Small intestine (tissue), 7 donors: ENCODE results near the gene TOM1L2. TPM values are rescaled to one million over a fixed set of nuclear protein-coding genes. Genes with fewer than 3 reads are reported as not detected.
A peak's percentile ranks its signal among the peaks of the same experiment; 100 is the strongest.

Experiments
- DNase-seq, 2 donors: peaks; one replicate each; pipeline versions ENCODE4 v3.0.0 to v3.0.0-alpha.2; 2013
- FAIRE-seq: peaks from 2 replicates; lab custom pipeline; 2012; peaks lifted over from hg19 to GRCh38; lab: Jason Lieb, UNC
- H3K27ac ChIP-seq, 3 donors: one replicate each; pipeline ENCODE4 v1.5.1; 2013; ENCODE audit warnings: low read length in 2 of 3, mild to moderate bottlenecking in 2 of 3, control low read depth in 1 of 3, inconsistent platforms in 1 of 3, low read depth in 1 of 3, moderate library complexity in 1 of 3
- H3K27me3 ChIP-seq, 3 donors: one replicate each; pipeline ENCODE4 v1.6.1; 2013; ENCODE audit warnings: low read length in 3 of 3, inconsistent platforms in 1 of 3; ENCODE audit not compliant: control insufficient read depth in 3 of 3, insufficient read depth in 3 of 3
- H3K36me3 ChIP-seq, 3 donors: one replicate each; pipeline ENCODE4 v1.6.1; 2013; ENCODE audit warnings: low read length in 3 of 3, inconsistent platforms in 1 of 3, low read depth in 1 of 3, mild to moderate bottlenecking in 1 of 3, moderate library complexity in 1 of 3; ENCODE audit not compliant: control insufficient read depth in 3 of 3, insufficient read depth in 2 of 3
- H3K4me1 ChIP-seq, 3 donors: one replicate each; pipeline ENCODE4 v1.6.1; 2013; ENCODE audit warnings: low read length in 2 of 3, inconsistent platforms in 1 of 3, low read depth in 1 of 3, mild to moderate bottlenecking in 1 of 3, moderate library complexity in 1 of 3; ENCODE audit not compliant: control insufficient read depth in 3 of 3, insufficient read depth in 2 of 3
- H3K4me3 ChIP-seq, 3 donors: one replicate each; pipeline ENCODE4 v1.5.1; 2013; ENCODE audit warnings: low read length in 3 of 3, control low read depth in 1 of 3, inconsistent platforms in 1 of 3, low read depth in 1 of 3, mild to moderate bottlenecking in 1 of 3, moderate library complexity in 1 of 3
- H3K9me3 ChIP-seq, 2 donors: one replicate each; pipeline ENCODE4 v1.6.1; 2013; ENCODE audit warnings: low read depth in 1 of 2, low read length in 1 of 2; ENCODE audit not compliant: control insufficient read depth in 2 of 2, insufficient read depth in 1 of 2
- WGBS, 3 donors: extraction: QIAGEN DNeasy Blood & Tissue Kit; methylation state at CpG; one replicate each; pipeline ENCODE4 v1.1.7; 2013; 5-methylcytosine and 5-hydroxymethylcytosine counted together
- polyA plus RNA-seq, 4 donors: library from polyadenylated mRNA; stranded (reverse) in 3 of 4; unstranded in 1 of 4; fragments of 200-250 nt in 3 of 4; fragments of 120-200 nt in 1 of 4; gene quantifications; one replicate each; pipeline versions ENCODE4 v1.2.1 to v1.2.3, GENCODE V29; 2013
- donor health status: healthy with polysubstance abuse.
- donor health status: control.
- donor health status: control.
- donor health status: Bipolar disorder and iron deficiency.
- donor health status: healthy.

The TOM1L2 gene
- polyA plus RNA-seq, 4 donors = 14.3 to 26.6 (median 24.7) TPM

- peaks cover 2 to 4% (median 3%) of the 10 kb centered on the region in 3 donors for H3K4me1 ChIP-seq
- DNase-seq = no peak
- H3K36me3 ChIP-seq = peaks cover 0 to 11% (median 0%) of the 10 kb centered on the region in 3 donors
- H3K9me3 ChIP-seq = no peaks in the 10 kb centered on the region
- FAIRE-seq = no peak
- no peak overlapping the region for H3K27ac ChIP-seq
- WGBS, 3 donors = 93 to 100% (median 96%) methylated on average over 1 of the region's 1 CpG
- H3K4me3 ChIP-seq = no peak overlapping the region
- H3K27me3 ChIP-seq = no peaks in the 10 kb centered on the region
Observed at GRCh38 chr17:17950806-17951205, 21.4 kb downstream of the TOM1L2 start.

- Histone ChIP-seq H3K27me3 (no peaks in the 10 kb centered on the region), H3K4me3 (no peak overlapping the region), H3K36me3 (peaks cover 0 to 7% (median 0%) of the 10 kb centered on the region in 3 donors), H3K9me3 (no peaks in the 10 kb centered on the region), H3K4me1 (peaks cover 2 to 6% (median 3%) of the 10 kb centered on the region in 3 donors), H3K27ac (no peak overlapping the region)
- DNase-seq = no peak
- WGBS, 3 donors = 93 to 97% (median 97%) methylated on average over 7 of the region's 7 CpGs
- FAIRE-seq = no peak
Observed at GRCh38 chr17:17950347-17950746, 21.9 kb downstream of the TOM1L2 start.

- no peak overlapping the region for H3K4me3 ChIP-seq
- no peaks in the 10 kb centered on the region for H3K27me3 ChIP-seq
- WGBS, 3 donors = 26 to 70% (median 35%) methylated on average over 1 of the region's 1 CpG
- peaks cover 10 to 27% (median 10%) of the 10 kb centered on the region in 3 donors for H3K4me1 ChIP-seq
- H3K9me3 ChIP-seq = no peaks in the 10 kb centered on the region
- H3K36me3 ChIP-seq = peaks cover 0 to 3% (median 0%) of the 10 kb centered on the region in 3 donors
- H3K27ac ChIP-seq = peak overlapping the region in 1 of 3 donors; percentile 45
- peak in 1 of 2 donors; percentile 55 for DNase-seq
- FAIRE-seq = no peak
Observed at GRCh38 chr17:17947966-17948365, 24.2 kb downstream of the TOM1L2 start.

- no peak for DNase-seq
- Histone ChIP-seq H3K4me3 (no peak overlapping the region), H3K27ac (no peak overlapping the region), H3K36me3 (peaks cover 0 to 3% (median 0%) of the 10 kb centered on the region in 3 donors), H3K27me3 (no peaks in the 10 kb centered on the region), H3K4me1 (peaks cover 13 to 27% (median 13%) of the 10 kb centered on the region in 3 donors), H3K9me3 (no peaks in the 10 kb centered on the region)
- FAIRE-seq = no peak
- 86 to 95% (median 89%) methylated on average over 5 of the region's 5 CpGs for WGBS, 3 donors
Observed at GRCh38 chr17:17947309-17947708, 24.9 kb downstream of the TOM1L2 start.

- H3K27ac ChIP-seq = no peak overlapping the region
Observed at GRCh38 chr17:17946093-17946492, 26.1 kb downstream of the TOM1L2 start.

GRCh38 chr17:17944743-17945142, 27.5 kb downstream of the TOM1L2 start:
- Histone ChIP-seq H3K36me3 (peaks cover 0 to 3% (median 0%) of the 10 kb centered on the region in 3 donors), H3K4me3 (no peak overlapping the region), H3K9me3 (no peaks in the 10 kb centered on the region), H3K27me3 (no peaks in the 10 kb centered on the region), H3K4me1 (peaks cover 19 to 40% (median 22%) of the 10 kb centered on the region in 3 donors), H3K27ac (peak overlapping the region in 1 of 3 donors; percentile 16)
- FAIRE-seq (no peak), DNase-seq (no peak)
- 93 to 98% (median 96%) methylated on average over 11 of the region's 11 CpGs for WGBS, 3 donors

More at GRCh38 chr17:17946093-17946492, 26.1 kb downstream of the TOM1L2 start:
- DNase-seq (no peak), FAIRE-seq (no peak)
- no peak overlapping the region for H3K4me3 ChIP-seq
- no peaks in the 10 kb centered on the region for H3K9me3 ChIP-seq
- H3K4me1 ChIP-seq = peaks cover 15 to 31% (median 16%) of the 10 kb centered on the region in 3 donors
- H3K36me3 ChIP-seq = peaks cover 0 to 3% (median 0%) of the 10 kb centered on the region in 3 donors
- WGBS, 3 donors = 78 to 97% (median 83%) methylated on average over 3 of the region's 3 CpGs
- H3K27me3 ChIP-seq = no peaks in the 10 kb centered on the region

GRCh38 chr17:17944242-17944641, 28.0 kb downstream of the TOM1L2 start:
- 84 to 93% (median 88%) methylated on average over 7 of the region's 7 CpGs for WGBS, 3 donors
- Histone ChIP-seq H3K4me1 (peaks cover 19 to 40% (median 22%) of the 10 kb centered on the region in 3 donors), H3K9me3 (no peaks in the 10 kb centered on the region)

GRCh38 chr17:17943281-17943984, 28.8 kb downstream of the TOM1L2 start:
- Histone ChIP-seq H3K27ac (peak overlapping the region in 1 of 3 donors; percentile 3), H3K4me3 (no peak overlapping the region), H3K36me3 (no peaks in the 10 kb centered on the region), H3K4me1 (peaks cover 22 to 48% (median 23%) of the 10 kb centered on the region in 3 donors), H3K9me3 (no peaks in the 10 kb centered on the region), H3K27me3 (no peaks in the 10 kb centered on the region)
- DNase-seq (peak; percentile 54 to 71), FAIRE-seq (no peak)
- 19 to 60% (median 37%) methylated on average over 3 of the region's 3 CpGs for WGBS, 3 donors

More at GRCh38 chr17:17944242-17944641, 28.0 kb downstream of the TOM1L2 start:
- Histone ChIP-seq H3K27me3 (no peaks in the 10 kb centered on the region), H3K4me3 (no peak overlapping the region), H3K36me3 (peaks cover 0 to 3% (median 0%) of the 10 kb centered on the region in 3 donors), H3K27ac (no peak overlapping the region)
- DNase-seq (no peak), FAIRE-seq (no peak)
